ENCODE measurements around the gene MAPKAPK2. TPM values are rescaled to one million over a fixed set of nuclear protein-coding genes. Genes with fewer than 3 reads are reported as not detected.

Gene MAPKAPK2
- polyA plus RNA-seq, 1 of the 3 experiments (the other 2 are of a cell fraction): 46.8 TPM

GRCh38 chr1:206695733-206696132 lies 11.0 kb downstream of the MAPKAPK2 start:
- H4K20me1 ChIP-seq (ENCODE audit: insufficient read depth): peaks cover 99% of the 10 kb centered on the region
- CTCF ChIA-PET: interaction anchor here (1.7 kb wide), 1 partner anchor 88 kb away, joined by 4 read pairs; no protein-coding TSS in a partner anchor

DNA sequence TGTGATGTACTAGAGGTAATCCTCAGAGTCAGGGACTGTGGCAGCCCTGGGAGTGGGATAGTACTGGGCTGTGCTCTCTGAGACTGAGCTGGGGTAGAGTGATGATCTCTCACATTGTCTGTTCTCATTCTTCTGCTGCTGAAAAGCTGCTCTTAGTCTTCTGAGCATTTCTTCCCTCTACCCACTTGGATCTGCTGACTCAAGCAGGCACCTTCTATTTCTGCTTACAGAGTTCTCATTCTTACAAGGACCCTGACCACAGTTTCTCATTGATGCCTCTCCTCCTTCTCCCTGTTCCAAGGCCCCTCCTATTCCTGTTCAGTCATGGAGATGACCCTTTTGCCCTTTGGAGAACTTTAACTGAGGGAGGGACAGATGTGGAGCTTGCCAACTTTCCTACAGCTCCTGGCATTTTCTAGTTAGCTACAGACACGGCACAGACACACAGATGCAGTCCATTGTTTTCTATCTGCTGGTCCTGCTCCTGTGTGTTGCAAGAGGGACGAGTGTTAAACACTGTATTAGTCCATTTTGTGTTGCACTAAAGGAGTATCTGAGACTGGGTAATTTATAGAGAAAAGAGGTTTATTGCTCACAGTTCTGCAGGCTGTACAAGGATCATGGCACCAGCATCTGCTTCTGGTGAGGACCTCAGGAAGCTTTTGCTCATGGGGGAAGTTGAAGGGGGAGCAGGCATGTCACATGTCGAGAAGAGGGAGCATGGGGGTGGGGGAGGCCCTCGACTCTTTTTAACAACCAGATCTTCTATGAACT lies 12.3 kb downstream of the MAPKAPK2 start:
- no peaks in the 10 kb centered on the region for H3K9me2 ChIP-seq
- H3K4me1 ChIP-seq (ENCODE audit: control insufficient read depth in 1 of 2, insufficient read depth in 2 of 2, low read depth in 1 of 2, low read length in 1 of 2): peaks cover 25 to 41% of the 10 kb centered on the region in 2 experiments
- ChIA-PET POLR2A (no interaction called here), CTCF (interaction anchor here (0.7 kb wide), 1 partner anchor 27 kb away, joined by 3 read pairs; no protein-coding TSS in a partner anchor)
- H3K4me2 ChIP-seq: no peak overlapping the region
- peaks cover 100% of the 10 kb centered on the region for H3K79me2 ChIP-seq (ENCODE audit: insufficient read depth)
- no peaks in the 10 kb centered on the region for H3F3A ChIP-seq (replicated peaks; ENCODE audit: insufficient read depth)
- H3K9ac ChIP-seq: no peak overlapping the region
- H4K20me1 ChIP-seq (ENCODE audit: insufficient read depth): peaks cover 100% of the 10 kb centered on the region
- peaks cover 3 to 11% of the 10 kb centered on the region in 2 experiments for H3K36me3 ChIP-seq (replicated peaks in 1 of 2; ENCODE audit: control insufficient read depth in 1 of 2, insufficient read depth in 2 of 2, low read length in 1 of 2)
- no peaks in the 10 kb centered on the region for H3K9me3 ChIP-seq
- TF ChIP-seq TCF12 (IDR thresholded peaks at IDR 0.05): no peak
- TF ChIP-seq, protein P1, sequence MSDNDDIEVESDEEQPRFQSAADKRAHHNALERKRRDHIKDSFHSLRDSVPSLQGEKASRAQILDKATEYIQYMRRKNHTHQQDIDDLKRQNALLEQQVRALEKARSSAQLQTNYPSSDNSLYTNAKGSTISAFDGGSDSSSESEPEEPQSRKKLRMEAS (IDR thresholded peaks at IDR 0.05; ENCODE audit: low read depth): no peak
- no peak for TF ChIP-seq RCOR1 (IDR thresholded peaks at IDR 0.05; ENCODE audit: low read length)
- no peak for TF ChIP-seq PBX3 (IDR thresholded peaks at IDR 0.05)
- TF ChIP-seq YY1 (IDR thresholded peaks at IDR 0.05; ENCODE audit: low read depth): no peak
- 75% methylated on average over 3 of the region's 4 CpGs for WGBS (ENCODE audit: low lambda C conversion rate)
- no peak for DNase-seq
- no peak overlapping the region for H2AFZ ChIP-seq (ENCODE audit: low read depth)
- no peaks in the 10 kb centered on the region for H3K27me3 ChIP-seq (ENCODE audit: insufficient read depth)
- no peak overlapping the region for H3K27ac ChIP-seq (ENCODE audit: low read depth in 2 of 2, low read length in 1 of 2)
- H3K4me3 ChIP-seq (ENCODE audit: low read depth in 2 of 2, low read length in 1 of 2): no peak overlapping the region

More at GRCh38 chr1:206695733-206696132, 11.0 kb downstream of the MAPKAPK2 start:
- Histone ChIP-seq H3K4me2 (no peak overlapping the region), H3K9ac (no peak overlapping the region), H3K4me1 (ENCODE audit: control insufficient read depth in 1 of 2, insufficient read depth in 2 of 2, low read depth in 1 of 2, low read length in 1 of 2) (peaks cover 25 to 49% of the 10 kb centered on the region in 2 experiments), H3K27me3 (ENCODE audit: insufficient read depth) (no peaks in the 10 kb centered on the region), H2AFZ (ENCODE audit: low read depth) (no peak overlapping the region), H3K27ac (ENCODE audit: low read depth in 2 of 2, low read length in 1 of 2) (no peak overlapping the region), H3K79me2 (ENCODE audit: insufficient read depth) (peaks cover 100% of the 10 kb centered on the region), H3K9me2 (no peaks in the 10 kb centered on the region), H3K36me3 (replicated peaks in 1 of 2; ENCODE audit: control insufficient read depth in 1 of 2, insufficient read depth in 2 of 2, low read length in 1 of 2) (peaks cover 3 to 11% of the 10 kb centered on the region in 2 experiments), H3F3A (replicated peaks; ENCODE audit: insufficient read depth) (no peaks in the 10 kb centered on the region), H3K9me3 (no peaks in the 10 kb centered on the region), H3K4me3 (ENCODE audit: low read depth in 2 of 2, low read length in 1 of 2) (no peak overlapping the region)
- 94% methylated on average over 9 of the region's 9 CpGs for WGBS (ENCODE audit: low lambda C conversion rate)
- TF ChIP-seq SMC3 (IDR thresholded peaks at IDR 0.05; ENCODE audit: low read depth, low read length): no peak
- no peak for DNase-seq
- POLR2A ChIA-PET: interaction anchor here (0.6 kb wide), 1 partner anchor 32 kb away, joined by 3 read pairs; no protein-coding TSS in a partner anchor

DNA sequence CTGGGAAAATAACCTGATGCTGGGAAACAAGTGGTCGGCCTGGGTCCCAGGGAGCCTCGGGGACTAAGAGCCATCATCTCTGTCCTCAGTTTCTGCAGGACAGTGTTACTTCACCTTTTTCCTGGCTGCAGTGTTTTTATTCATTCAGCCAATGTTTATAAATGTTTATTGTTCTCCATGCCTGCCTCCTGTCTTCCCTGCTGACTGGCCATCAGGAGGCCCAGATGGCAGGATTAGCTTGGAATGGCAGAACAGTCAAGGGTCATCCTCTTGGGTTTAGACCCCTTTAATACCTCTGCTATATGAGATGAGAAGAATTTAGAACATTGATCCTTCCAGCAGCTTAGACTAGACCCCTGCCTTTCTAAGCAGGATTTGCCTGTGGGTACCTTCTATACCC lies 13.3 kb downstream of the MAPKAPK2 start:
- DNase-seq: no peak
- H3K9me2 ChIP-seq: no peaks in the 10 kb centered on the region
- no peaks in the 10 kb centered on the region for H3K9me3 ChIP-seq
- peaks cover 15 to 34% of the 10 kb centered on the region in 2 experiments for H3K4me1 ChIP-seq (ENCODE audit: control insufficient read depth in 1 of 2, insufficient read depth in 2 of 2, low read depth in 1 of 2, low read length in 1 of 2)
- H3K9ac ChIP-seq: no peak overlapping the region
- H3K79me2 ChIP-seq (ENCODE audit: insufficient read depth): peaks cover 98% of the 10 kb centered on the region
- H3K36me3 ChIP-seq (replicated peaks in 1 of 2; ENCODE audit: control insufficient read depth in 1 of 2, insufficient read depth in 2 of 2, low read length in 1 of 2): peaks cover 3 to 11% of the 10 kb centered on the region in 2 experiments
- peaks cover 100% of the 10 kb centered on the region for H4K20me1 ChIP-seq (ENCODE audit: insufficient read depth)
- H2AFZ ChIP-seq (ENCODE audit: low read depth): no peak overlapping the region
- no peaks in the 10 kb centered on the region for H3K27me3 ChIP-seq (ENCODE audit: insufficient read depth)
- no peak overlapping the region for H3K27ac ChIP-seq (ENCODE audit: low read depth in 2 of 2, low read length in 1 of 2)
- no peak overlapping the region for H3K4me2 ChIP-seq
- 89% methylated on average over 2 of the region's 2 CpGs for whole genome bisulfite sequencing (ENCODE audit: low lambda C conversion rate)
- CTCF ChIA-PET: interaction anchor here (0.9 to 1.4 kb wide), 2 partner anchors 28 to 214 kb away, joined by 3 to 5 read pairs; no protein-coding TSS in a partner anchor
- POLR2A ChIA-PET: no interaction called here
- no peak overlapping the region for H3K4me3 ChIP-seq (ENCODE audit: low read depth in 2 of 2, low read length in 1 of 2)
- H3F3A ChIP-seq (replicated peaks; ENCODE audit: insufficient read depth): no peaks in the 10 kb centered on the region
- TF ChIP-seq NRF1 (IDR thresholded peaks at IDR 0.05; ENCODE audit: low read depth, low read length) (no peak), YY1 (IDR thresholded peaks at IDR 0.05; ENCODE audit: low read depth) (no peak), CTCF (IDR thresholded peaks at IDR 0.05) (no peak), TAF1 (IDR thresholded peaks at IDR 0.05; ENCODE audit: borderline replicate concordance, low read depth, low read length) (no peak), JUND (IDR thresholded peaks at IDR 0.05) (no peak)
- TF ChIP-seq, protein P2, sequence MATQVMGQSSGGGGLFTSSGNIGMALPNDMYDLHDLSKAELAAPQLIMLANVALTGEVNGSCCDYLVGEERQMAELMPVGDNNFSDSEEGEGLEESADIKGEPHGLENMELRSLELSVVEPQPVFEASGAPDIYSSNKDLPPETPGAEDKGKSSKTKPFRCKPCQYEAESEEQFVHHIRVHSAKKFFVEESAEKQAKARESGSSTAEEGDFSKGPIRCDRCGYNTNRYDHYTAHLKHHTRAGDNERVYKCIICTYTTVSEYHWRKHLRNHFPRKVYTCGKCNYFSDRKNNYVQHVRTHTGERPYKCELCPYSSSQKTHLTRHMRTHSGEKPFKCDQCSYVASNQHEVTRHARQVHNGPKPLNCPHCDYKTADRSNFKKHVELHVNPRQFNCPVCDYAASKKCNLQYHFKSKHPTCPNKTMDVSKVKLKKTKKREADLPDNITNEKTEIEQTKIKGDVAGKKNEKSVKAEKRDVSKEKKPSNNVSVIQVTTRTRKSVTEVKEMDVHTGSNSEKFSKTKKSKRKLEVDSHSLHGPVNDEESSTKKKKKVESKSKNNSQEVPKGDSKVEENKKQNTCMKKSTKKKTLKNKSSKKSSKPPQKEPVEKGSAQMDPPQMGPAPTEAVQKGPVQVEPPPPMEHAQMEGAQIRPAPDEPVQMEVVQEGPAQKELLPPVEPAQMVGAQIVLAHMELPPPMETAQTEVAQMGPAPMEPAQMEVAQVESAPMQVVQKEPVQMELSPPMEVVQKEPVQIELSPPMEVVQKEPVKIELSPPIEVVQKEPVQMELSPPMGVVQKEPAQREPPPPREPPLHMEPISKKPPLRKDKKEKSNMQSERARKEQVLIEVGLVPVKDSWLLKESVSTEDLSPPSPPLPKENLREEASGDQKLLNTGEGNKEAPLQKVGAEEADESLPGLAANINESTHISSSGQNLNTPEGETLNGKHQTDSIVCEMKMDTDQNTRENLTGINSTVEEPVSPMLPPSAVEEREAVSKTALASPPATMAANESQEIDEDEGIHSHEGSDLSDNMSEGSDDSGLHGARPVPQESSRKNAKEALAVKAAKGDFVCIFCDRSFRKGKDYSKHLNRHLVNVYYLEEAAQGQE (IDR thresholded peaks at IDR 0.05; ENCODE audit: low read depth, low read length): no peak
- TF ChIP-seq, protein P3, sequence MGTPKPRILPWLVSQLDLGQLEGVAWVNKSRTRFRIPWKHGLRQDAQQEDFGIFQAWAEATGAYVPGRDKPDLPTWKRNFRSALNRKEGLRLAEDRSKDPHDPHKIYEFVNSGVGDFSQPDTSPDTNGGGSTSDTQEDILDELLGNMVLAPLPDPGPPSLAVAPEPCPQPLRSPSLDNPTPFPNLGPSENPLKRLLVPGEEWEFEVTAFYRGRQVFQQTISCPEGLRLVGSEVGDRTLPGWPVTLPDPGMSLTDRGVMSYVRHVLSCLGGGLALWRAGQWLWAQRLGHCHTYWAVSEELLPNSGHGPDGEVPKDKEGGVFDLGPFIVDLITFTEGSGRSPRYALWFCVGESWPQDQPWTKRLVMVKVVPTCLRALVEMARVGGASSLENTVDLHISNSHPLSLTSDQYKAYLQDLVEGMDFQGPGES (IDR thresholded peaks at IDR 0.05; ENCODE audit: low read depth, low read length): no peak

Data from SK-N-SH (cell line).